MV-4-11 (cell line): ENCODE data around the gene NADK.
A peak's percentile ranks its signal among the peaks of the same experiment; 100 is the strongest.

Experiments used
- DNase-seq: peaks from one replicate; lab custom pipeline; 2025; lab: John Stamatoyannopoulos, UW

NADK gene

GRCh38 chr1:1777950-1778662 is at the start of gene NADK:
NADK (minus strand) TSS chr1:1778470; CDS start chr1:1765406, 13,064 bp downstream.
- peak; percentile 43 for DNase-seq

DNA sequence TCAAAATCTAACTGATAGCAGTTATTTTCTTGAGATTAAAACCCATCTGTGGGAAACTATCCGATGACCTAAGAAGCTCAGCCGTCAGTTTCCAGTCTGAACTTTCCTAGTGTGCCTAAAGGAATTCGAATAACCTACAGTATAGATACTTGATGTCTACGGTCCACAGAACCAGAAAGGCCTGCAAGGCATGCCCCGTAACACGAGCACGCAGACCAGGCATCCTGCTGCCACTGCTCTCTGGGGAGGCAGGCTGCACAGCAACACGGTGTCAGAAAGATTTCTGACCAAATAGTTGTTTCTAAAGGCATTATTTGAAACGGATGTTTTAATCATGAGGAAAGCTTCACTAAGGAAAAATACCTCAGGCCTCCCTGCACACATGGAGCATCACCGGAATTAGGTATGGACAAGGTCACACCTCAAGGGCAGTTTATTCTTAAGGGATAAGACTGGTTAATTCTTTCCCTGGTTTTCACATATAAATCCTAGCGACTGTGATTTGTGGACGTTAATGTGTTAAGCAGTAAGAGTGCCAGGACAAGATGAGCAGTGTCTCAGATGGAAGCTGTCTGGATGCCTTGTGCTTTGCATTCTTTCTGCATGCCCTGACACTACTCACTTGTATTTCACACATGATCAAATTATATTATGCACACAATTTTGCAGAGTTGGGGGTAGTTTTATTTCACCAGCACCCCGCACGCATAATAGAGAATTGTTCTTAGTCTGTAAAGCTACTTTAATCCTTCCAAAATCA is 49.0 kb upstream of the NADK start:
- no peak for DNase-seq

GRCh38 chr1:1826356-1827088 is 48.3 kb upstream of the NADK start:
- no peak for DNase-seq

DNA sequence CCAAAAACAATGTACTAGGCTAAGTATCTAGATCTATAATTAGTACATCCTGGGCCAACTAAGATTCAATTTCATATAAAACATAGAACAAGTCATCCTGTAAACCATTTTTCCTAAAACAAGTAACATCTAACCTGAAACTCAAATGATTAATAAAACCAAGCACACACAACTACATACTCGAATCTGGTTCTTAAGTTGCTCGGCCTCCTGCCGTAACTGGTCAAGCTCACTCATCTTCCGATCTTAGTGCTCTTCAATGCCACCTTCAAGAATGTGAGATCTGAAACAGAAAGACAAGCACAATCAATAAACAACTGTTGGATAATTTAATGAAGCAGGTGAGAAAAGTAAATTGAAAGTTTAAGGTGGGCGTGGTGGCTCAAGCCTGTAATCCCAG is 46.9 kb upstream of the NADK start:
- no peak for DNase-seq

DNA sequence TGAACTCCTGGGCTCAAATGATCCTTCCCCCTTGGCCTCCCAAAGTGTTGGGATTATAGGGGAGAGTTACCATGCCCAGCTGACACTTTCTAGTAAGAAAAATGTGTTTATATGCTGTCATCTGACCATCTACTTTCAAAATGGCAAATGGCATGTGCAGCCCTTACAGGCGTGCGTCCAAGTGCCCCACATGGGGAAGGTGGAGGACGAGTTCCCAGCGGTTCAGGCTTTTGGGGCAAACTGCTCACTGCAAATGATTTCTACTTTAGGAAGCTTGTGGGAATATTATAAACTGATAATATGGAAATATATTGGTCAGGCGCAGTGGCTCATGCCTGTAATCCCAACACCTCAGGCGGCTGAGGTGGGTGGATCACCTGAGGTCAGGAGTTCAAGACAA is 41.5 kb upstream of the NADK start:
- no peak for DNase-seq

GRCh38 chr1:1817221-1817620 is 39.0 kb upstream of the NADK start:
- no peak for DNase-seq

DNA sequence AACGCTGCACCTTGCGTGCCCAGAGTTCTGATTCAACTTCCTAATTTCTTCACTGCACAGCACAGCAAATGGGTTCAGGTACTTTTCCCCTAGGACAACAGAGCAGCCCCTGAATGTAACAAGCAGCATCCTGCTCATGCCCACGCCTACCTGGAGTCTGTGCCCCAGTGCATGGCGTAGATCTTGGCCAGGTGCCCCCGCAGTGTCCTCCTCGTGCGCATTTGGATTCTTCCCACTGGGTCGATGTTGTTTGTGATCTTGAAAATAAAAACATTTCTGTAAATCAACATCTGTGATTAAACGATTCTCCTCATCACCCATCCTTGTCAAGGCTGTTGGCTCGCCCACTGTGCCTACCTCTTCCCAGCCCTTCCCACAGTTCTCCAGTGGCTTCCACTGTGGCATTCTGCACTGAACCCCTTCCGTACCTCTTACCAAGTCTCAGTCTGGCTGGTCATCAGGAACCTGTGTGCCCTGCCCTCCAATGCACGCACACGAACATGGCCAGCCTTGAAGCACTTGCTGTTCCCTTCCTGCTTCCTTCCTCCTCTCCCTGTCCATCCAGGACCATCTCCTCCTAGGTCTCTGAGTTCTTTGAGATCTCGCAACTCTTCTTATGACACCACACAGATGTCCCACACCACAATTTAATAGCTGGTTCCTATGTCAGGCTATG is 37.5 kb upstream of the NADK start:
- no peak for DNase-seq

GRCh38 chr1:1809489-1809888 is 31.2 kb upstream of the NADK start:
- DNase-seq, result no peak

DNA sequence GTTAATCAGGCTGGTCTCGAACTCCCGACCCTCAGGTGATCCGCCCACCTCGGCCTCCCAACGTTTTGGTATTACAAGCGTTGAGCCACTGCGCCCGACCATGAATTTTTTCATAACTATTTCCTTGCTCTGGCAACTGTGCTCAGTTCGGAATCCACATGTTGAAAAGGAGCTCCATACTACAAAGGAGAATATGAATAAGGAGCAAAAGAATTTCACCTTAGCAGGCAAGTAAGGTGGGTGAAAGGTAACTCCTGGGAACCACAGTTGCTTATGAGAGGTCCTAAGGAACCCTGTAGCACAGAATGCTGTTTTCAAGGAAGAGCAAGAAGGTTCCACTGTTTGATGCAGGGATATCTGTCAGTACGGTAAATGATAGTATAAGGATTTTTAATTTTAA is 29.9 kb upstream of the NADK start:
- DNase-seq, result no peak

DNA sequence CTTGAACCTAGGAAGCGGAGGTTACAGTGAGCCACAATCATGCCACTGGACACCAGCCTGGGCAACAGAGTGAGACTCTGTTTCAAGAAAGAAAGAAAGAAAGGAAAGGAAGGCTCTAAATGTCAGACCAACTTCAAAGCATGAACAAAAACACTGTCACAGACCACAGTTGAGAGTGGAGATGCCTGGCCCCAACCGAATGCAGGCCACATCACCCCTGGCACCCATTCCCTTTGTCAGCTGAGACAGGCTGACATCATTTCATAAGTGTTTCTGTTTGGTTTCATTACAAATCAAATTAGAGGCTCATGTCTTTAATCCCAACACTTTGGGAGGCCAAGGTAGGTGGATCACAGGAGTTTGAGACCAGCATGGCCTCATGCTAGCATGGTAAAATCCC is 28.6 kb upstream of the NADK start:
- DNase-seq, result no peak

GRCh38 chr1:1804301-1804700 is 26.0 kb upstream of the NADK start:
- no peak for DNase-seq

DNA sequence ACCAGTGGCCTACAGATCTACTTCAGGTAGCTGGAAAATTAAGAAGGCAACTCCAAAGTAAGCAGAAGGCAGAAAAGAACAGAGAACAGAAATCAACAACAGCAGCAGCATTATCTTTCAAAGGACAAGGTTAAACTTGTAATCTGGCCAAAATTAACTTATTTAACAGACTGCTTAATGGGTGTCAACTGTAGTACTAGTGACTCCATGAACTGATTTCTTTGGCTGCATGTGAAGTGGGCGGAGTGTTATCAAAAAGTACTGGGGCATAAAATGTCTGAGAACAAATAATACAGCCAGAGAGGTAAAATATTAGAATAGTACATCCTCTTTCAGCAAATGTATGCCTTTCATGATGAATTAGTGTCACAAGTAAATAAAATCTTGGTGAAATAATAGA is 24.6 kb upstream of the NADK start:
- DNase-seq, result no peak

DNA sequence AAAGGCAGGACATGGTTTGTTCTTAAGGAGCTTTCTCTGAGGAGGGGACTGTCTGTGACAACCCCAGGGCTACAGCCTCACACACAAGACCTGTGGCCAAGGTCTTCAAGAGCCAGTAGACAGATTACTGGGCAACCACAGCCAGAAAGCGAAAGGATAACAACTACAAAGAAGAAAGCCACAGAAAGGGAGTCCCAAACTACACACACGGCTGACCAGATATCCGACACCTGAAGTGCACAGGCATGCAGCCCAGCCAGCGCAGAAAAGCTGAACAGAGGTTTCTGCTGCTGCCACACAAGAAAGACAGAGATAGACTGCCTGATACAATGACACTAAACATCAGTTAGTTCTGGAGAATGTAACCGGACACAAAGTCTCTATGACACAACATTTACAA is 21.4 kb upstream of the NADK start:
- DNase-seq, result no peak

DNA sequence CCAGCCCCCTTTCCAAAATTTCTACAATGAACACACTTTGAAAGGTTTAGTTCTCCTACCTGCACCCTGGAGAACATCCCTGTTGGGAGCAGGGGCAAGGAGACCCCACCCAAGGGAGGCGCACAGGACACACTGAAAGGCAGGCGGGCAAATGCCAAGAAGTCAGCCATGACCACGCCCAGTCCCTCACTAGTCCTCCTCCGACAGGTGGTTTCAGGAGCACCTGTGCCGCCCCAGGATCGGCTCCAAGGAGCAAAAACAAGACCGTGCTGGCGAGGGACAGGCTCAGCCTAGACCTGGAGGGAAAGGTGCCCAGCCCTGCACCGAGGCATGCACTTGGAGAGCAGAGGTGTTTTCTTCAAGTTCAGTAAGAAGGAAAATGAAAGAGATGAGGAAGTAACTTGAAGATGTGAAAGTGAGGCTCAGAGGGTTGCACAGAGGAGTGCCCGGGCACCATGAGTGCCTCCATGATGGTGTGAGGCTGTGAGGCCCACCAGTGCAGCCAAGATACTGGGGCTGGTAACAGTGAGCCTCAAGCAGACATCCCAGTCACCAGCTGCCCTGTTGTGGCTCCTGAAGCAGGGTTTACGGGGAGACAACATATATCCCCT is 19.6 kb upstream of the NADK start:
- peak; percentile 49 for DNase-seq

DNA sequence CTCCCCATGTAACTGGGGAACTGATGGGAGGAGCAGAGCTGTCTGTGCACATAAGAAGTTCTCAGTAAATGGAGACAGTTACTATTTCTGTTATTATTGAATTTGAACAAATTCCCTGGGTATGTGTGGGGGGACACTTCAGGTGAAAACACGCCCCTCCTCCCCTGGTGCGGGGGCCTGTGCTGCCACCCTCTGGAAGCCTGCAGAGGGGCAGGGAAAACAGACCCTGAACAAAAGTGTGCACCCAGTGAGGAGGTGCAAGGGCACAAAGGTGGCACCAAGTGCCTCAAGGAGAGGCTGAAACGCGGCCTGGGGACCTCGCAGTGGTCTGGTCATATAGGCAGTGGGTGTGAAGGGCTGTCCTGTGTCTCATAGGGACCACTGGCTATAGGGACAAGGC is 18.2 kb upstream of the NADK start:
- no peak for DNase-seq

DNA sequence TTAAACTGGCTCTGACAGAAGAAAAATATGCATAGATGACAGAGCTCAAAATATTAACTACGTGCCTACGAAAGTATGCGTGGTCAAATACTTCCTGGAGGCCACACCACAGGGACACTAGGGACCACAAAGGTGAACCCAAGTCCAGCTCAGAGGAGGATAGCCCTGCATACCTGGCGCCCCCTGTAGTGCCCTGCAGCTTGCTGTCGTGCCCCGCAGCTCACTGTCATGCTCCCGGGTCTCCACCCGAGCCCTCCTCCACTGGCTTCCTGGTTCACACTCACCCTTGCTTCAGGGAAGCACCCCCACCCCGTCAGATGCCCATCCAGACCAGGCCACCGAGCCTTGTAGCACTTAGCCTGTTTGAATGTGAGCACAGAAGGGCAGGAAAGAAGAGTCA is 16.7 kb upstream of the NADK start:
- DNase-seq, result no peak

DNA sequence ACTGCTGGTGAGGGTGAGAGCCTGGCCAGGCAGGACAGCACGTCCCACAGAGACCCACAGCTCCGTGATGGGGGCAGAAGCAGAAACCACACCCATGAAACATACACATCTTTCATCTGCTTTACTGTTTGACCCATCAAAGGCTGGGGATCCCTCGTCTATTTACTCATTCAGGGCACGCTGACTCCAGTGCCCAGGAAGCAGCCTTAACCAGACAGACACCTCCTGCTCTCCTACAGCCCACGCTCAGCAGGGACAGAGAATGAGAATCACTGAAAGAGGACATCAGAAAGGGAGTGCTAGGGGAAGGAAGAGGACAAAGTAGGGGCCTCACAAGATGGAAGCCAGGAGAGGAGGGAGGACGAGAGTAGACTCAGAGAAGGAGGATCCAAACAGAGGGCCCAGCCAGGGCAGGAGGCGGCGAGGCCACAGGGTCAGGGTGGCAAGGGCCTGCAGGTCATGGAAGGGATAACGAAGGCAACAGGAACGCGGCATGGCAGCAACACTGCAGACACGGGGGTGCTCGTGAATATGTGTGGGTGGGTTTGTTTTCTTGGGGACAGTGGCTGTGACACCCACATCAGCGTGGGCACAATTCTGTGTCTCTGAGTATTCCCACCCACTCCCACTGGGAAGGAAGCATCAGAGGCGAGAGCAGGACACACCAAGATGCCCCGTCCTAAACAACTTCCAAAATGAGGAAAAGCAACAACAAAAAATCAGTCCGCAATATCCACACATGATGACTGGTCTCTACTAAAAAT is 15.4 kb upstream of the NADK start:
- DNase-seq, result no peak

DNA sequence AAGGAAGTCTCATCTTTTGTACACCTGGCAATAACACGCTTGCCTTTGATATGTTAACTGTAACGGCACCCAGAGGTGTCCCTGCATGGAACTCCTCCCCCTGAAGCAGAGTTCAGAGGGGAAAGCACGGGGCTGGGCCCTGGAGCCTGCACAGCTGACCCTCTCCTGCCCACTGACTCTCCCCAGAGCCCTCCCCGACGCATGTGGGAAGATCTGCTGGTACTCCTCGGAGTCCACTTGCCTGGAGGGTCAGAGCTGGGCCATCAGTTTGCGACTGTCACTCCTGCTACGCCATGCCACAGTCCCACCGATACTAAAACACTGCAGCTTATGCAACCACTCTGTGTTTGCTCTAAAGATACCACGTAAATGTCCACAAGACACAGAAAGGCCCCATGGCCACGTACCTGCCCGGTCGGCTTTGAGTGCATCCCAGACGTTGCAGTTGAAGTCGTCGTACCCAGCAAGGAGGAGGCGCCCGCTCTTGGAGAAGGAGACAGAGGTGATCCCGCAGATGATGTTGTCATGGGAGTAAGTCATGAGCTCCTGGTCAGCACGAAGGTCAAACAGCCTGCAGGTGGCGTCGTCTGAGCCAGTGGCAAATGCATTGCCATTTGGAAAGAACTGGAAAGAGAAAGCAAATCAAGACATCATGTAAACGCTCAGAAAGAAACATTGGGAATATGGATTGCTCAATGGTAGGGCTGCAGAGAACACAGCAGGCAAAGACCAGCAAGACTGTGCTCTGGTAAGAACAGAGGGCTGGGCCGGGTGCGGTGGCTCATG is 10.6 kb upstream of the NADK start:
- peak; percentile 15 for DNase-seq

DNA sequence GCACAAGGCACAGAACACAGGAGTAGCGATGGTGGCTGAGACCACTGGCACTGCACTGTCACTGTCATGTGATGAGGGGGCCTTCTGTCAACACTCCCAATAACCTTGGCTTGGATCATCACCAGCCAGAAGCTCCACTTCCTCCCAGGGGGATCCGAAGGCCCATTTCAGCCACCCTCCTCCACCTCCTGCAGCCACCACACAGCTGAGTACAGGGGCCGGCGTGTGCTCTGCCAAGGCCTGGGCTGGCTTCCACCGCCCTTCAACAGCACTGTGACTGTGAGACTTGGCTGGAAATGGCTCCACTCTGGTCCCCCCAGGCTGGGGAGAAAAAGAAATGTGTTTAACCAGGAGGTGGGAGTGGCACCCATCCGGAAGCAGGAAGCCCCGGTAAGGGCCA is 9.9 kb upstream of the NADK start:
- DNase-seq, result no peak

- DNase-seq, result no peak
These were observed 8.8 kb upstream of the NADK start for GRCh38 chr1:1786836-1787605.
